DND-41 (cell line): Measurements from ENCODE around the gene PTPRN2.
"Not testable (repeated sequence)": the region's sequence is repeated elsewhere in the genome, so short reads cannot be mapped to it uniquely, and the experiment has no call there.

Experiments used
- ATAC-seq: fragments of 200-7000 bp; cut with Tn5 transposase; 3 replicates; pipeline ENCODE4 v1.9.1; 2021; ENCODE audit warnings: low read depth; ENCODE audit not compliant: insufficient read depth
- DNase-seq: peaks from one replicate; pipeline ENCODE4 v3.0.0-alpha.2; 2020
- H2AFZ ChIP-seq: 2 replicates; pipeline ENCODE4 v1.6.0; 2012; ENCODE audit warnings: low read depth, low read length
- H3K27ac ChIP-seq: 2 replicates; pipeline ENCODE4 v1.5.1; 2012; ENCODE audit warnings: low read length, inconsistent platforms
- H3K27me3 ChIP-seq: fragments of 200-600 bp; sonication (generic); 2 replicates; pipeline ENCODE4 v1.6.0; 2012; ENCODE audit warnings: low read length, mild to moderate bottlenecking, inconsistent platforms; ENCODE audit not compliant: insufficient read depth, poor library complexity
- H3K36me3 ChIP-seq: 2 replicates; pipeline ENCODE4 v1.5.1; 2012; ENCODE audit warnings: low read length, inconsistent platforms; ENCODE audit not compliant: insufficient read depth
- H3K4me1 ChIP-seq: 2 replicates; pipeline ENCODE4 v1.5.1; 2012; ENCODE audit warnings: mild to moderate bottlenecking, low read length; ENCODE audit not compliant: insufficient read depth
- H3K4me2 ChIP-seq: 2 replicates; pipeline ENCODE4 v1.6.0; 2012; ENCODE audit warnings: mild to moderate bottlenecking, moderate library complexity, low read length, inconsistent platforms; ENCODE audit not compliant: insufficient read depth
- H3K4me3 ChIP-seq, 2 experiments: fragments of 200-600 bp in 1 of 2; shearing (Covaris generic) in 1 of 2; 2 replicates each; pipeline ENCODE4 v1.5.1; 2012 to 2016; ENCODE audit warnings: inconsistent platforms in 2 of 2, low read length in 2 of 2, mild to moderate bottlenecking in 2 of 2, low read depth in 1 of 2, moderate library complexity in 1 of 2
- H3K79me2 ChIP-seq: 2 replicates; pipeline ENCODE4 v1.6.0; 2012; ENCODE audit warnings: low read length, inconsistent platforms; ENCODE audit not compliant: insufficient read depth
- H3K9ac ChIP-seq: 2 replicates; pipeline ENCODE4 v1.6.0; 2012; ENCODE audit warnings: low read depth, mild to moderate bottlenecking, inconsistent platforms, low read length, moderate library complexity
- H3K9me3 ChIP-seq: 2 replicates; pipeline ENCODE4 v1.5.1; 2012; ENCODE audit warnings: low read length, moderate library complexity, mild to moderate bottlenecking, inconsistent platforms; ENCODE audit not compliant: insufficient read depth, severe bottlenecking
- H4K20me1 ChIP-seq: 2 replicates; pipeline ENCODE4 v1.6.0; 2012; ENCODE audit warnings: low read length; ENCODE audit not compliant: insufficient read depth
- EZH2 ChIP-seq: IDR thresholded peaks from 3 replicates; pipeline ENCODE4 v1.6.1; 2012; ENCODE audit warnings: borderline replicate concordance, low read depth, mild to moderate bottlenecking, moderate library complexity, low read length, inconsistent platforms; ENCODE audit not compliant: severe bottlenecking
- TF ChIP-seq, protein P1 (sequence below): IDR thresholded peaks from 2 replicates; pipeline ENCODE4 v1.5.1; 2012; ENCODE audit warnings: borderline replicate concordance, low read length, moderate library complexity, mild to moderate bottlenecking; ENCODE audit not compliant: poor library complexity, severe bottlenecking; ENCODE audit errors: extremely low read depth

Gene PTPRN2

DNA sequence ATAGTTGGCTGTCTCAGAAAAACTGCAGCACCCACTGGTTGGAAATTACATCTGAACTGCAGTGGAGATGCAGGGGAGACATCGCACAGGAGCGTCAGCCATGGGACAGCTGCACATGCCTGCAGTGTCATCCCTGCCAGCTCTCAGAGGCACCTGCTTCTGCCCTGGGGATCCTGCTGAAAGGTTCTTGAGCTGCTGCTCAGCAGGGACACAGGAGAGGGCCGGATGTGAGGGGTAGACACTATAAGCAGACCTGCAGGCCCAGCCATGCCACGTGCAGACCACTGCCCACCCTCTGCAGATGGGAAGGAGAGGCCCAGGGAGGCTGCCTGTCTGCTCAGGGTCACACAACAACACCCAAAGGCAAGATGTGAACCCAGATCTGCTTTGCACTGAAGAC, 649.4 kb downstream of the PTPRN2 start:
- Histone ChIP-seq H3K36me3 (no peaks in the 10 kb centered on the region), H3K9me3 (no peaks in the 10 kb centered on the region), H3K27me3 (no peaks in the 10 kb centered on the region)

GRCh38 chr7:157937406-157937805, 650.2 kb downstream of the PTPRN2 start:
- H3K9me3 ChIP-seq, result no peaks in the 10 kb centered on the region
- no peak overlapping the region for H2AFZ ChIP-seq
- no peaks in the 10 kb centered on the region for H3K27me3 ChIP-seq
- H3K4me3 ChIP-seq, result no peak overlapping the region
- no peaks in the 10 kb centered on the region for H4K20me1 ChIP-seq
- DNase-seq, result no peak
- H3K27ac ChIP-seq, result no peak overlapping the region
- TF ChIP-seq, protein P1, sequence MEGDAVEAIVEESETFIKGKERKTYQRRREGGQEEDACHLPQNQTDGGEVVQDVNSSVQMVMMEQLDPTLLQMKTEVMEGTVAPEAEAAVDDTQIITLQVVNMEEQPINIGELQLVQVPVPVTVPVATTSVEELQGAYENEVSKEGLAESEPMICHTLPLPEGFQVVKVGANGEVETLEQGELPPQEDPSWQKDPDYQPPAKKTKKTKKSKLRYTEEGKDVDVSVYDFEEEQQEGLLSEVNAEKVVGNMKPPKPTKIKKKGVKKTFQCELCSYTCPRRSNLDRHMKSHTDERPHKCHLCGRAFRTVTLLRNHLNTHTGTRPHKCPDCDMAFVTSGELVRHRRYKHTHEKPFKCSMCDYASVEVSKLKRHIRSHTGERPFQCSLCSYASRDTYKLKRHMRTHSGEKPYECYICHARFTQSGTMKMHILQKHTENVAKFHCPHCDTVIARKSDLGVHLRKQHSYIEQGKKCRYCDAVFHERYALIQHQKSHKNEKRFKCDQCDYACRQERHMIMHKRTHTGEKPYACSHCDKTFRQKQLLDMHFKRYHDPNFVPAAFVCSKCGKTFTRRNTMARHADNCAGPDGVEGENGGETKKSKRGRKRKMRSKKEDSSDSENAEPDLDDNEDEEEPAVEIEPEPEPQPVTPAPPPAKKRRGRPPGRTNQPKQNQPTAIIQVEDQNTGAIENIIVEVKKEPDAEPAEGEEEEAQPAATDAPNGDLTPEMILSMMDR, result no peak
- no peak for TF ChIP-seq EZH2
- H3K79me2 ChIP-seq, result no peaks in the 10 kb centered on the region
- no peak for ATAC-seq
- no peak overlapping the region for H3K9ac ChIP-seq
- no peaks in the 10 kb centered on the region for H3K4me1 ChIP-seq
- H3K4me2 ChIP-seq, result no peak overlapping the region
- no peaks in the 10 kb centered on the region for H3K36me3 ChIP-seq

More for the DNA sequence above, 649.4 kb downstream of the PTPRN2 start:
- Histone ChIP-seq H3K4me3 (no peak overlapping the region), H3K9ac (no peak overlapping the region), H3K4me1 (no peaks in the 10 kb centered on the region), H3K79me2 (no peaks in the 10 kb centered on the region), H2AFZ (no peak overlapping the region), H4K20me1 (no peaks in the 10 kb centered on the region), H3K4me2 (no peak overlapping the region), H3K27ac (no peak overlapping the region)
- DNase-seq, result no peak
- ATAC-seq, result no peak
- TF ChIP-seq EZH2, result no peak
- TF ChIP-seq, protein P1, result no peak

DNA sequence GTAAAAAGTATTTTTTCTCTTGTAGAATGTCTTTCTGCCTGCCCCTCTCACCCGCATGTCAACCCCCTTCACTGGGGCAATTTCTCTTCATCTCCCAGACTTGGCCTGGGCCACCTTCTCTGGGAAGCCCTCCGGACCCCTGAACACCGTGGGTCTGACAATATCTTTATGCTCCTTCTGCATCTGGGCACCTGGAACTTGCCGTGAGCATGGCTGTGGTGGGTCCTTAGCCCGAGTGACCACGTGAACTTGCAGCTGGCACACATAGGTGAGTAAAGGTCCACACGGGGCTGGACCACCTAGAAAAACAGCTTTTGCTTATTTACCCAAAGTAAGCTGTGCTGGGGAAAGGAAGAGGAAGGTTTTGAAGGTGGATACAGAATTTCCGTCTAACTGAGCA, 650.6 kb downstream of the PTPRN2 start:
- Histone ChIP-seq H4K20me1 (no peaks in the 10 kb centered on the region), H3K4me2 (no peak overlapping the region), H3K4me1 (no peaks in the 10 kb centered on the region), H3K4me3 (no peak overlapping the region), H3K9me3 (no peaks in the 10 kb centered on the region), H3K79me2 (no peaks in the 10 kb centered on the region), H3K27me3 (no peaks in the 10 kb centered on the region), H3K27ac (no peak overlapping the region), H3K36me3 (no peaks in the 10 kb centered on the region), H2AFZ (no peak overlapping the region), H3K9ac (no peak overlapping the region)
- TF ChIP-seq, protein P1, result no peak
- TF ChIP-seq EZH2, result no peak
- ATAC-seq (no peak), DNase-seq (no peak)

GRCh38 chr7:157935721-157936120, 651.9 kb downstream of the PTPRN2 start:
- H2AFZ ChIP-seq, H3K4me2 ChIP-seq, ATAC-seq, H3K27me3 ChIP-seq, H3K27ac ChIP-seq, H3K4me3 ChIP-seq, H3K9me3 ChIP-seq, H3K9ac ChIP-seq, H4K20me1 ChIP-seq, H3K36me3 ChIP-seq, H3K4me1 ChIP-seq, H3K79me2 ChIP-seq, DNase-seq: not testable (repeated sequence)

DNA sequence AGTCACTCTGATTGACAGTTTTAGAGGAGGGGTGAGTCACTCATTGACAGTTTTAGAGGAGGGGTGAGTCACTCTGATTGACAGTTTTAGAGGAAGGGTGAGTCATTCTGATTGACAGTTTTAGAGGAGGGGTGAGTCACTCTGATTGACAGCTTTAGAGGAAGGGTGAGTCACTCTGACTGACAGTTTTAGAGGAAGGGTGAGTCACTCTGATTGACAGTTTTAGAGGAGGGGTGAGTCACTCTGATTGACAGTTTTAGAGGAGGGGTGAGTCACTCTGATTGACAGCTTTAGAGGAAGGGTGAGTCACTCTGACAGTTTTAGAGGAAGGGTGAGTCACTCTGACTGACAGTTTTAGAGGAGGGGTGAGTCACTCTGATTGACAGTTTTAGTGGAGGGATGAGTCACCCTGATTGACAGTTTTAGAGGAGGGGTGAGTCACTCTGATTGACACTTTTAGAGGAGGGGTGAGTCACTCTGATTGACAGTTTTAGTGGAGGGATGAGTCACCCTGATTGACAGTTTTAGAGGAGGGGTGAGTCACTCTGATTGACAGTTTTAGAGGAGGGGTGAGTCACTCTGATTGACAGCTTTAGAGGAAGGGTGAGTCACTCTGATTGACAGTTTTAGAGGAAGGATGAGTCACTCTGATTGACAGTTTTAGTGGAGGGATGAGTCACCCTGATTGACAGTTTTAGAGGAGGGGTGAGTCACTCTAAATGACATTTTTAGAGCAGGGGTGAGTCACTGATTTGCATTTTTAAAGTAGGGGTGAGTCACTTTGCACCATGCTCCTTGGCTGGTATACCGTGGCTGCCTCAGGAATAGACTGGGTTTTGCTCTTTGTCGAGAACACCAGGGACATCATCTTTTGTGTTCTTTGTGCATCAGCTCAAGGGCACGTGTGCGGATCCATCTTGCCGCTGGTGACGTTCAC, 654.1 kb downstream of the PTPRN2 start:
- H2AFZ ChIP-seq, ATAC-seq, H3K4me2 ChIP-seq, H4K20me1 ChIP-seq, H3K9me3 ChIP-seq, H3K9ac ChIP-seq, H3K27me3 ChIP-seq, DNase-seq, H3K4me3 ChIP-seq, H3K4me1 ChIP-seq, H3K79me2 ChIP-seq, H3K36me3 ChIP-seq, H3K27ac ChIP-seq: not testable (repeated sequence)
